BLaER1 (cell line): ENCODE measurements around the gene DVL3.
"Not testable (repeated sequence)": the region's sequence is repeated elsewhere in the genome, so short reads cannot be mapped to it uniquely, and the experiment has no call there.

Experiments used
- H3K27ac ChIP-seq: shearing (Covaris generic); formaldehyde crosslinking; 2 replicates; pipeline ENCODE4 v1.8.1; 2022
- H3K27me3 ChIP-seq: shearing (Covaris generic); formaldehyde crosslinking; 2 replicates; pipeline ENCODE4 v1.8.1; 2022
- H3K36me3 ChIP-seq: shearing (Covaris generic); formaldehyde crosslinking; 2 replicates; pipeline ENCODE4 v1.8.1; 2022
- H3K4me1 ChIP-seq: shearing (Covaris generic); formaldehyde crosslinking; 2 replicates; pipeline ENCODE4 v1.8.1; 2022
- H3K4me2 ChIP-seq: shearing (Covaris generic); formaldehyde crosslinking; 2 replicates; pipeline ENCODE4 v1.8.1; 2022
- H3K4me3 ChIP-seq: shearing (Covaris generic); formaldehyde crosslinking; 2 replicates; pipeline ENCODE4 v1.8.1; 2022
- H3K9ac ChIP-seq: shearing (Covaris generic); formaldehyde crosslinking; 2 replicates; pipeline ENCODE4 v1.8.1; 2022
- H3K9me3 ChIP-seq: shearing (Covaris generic); formaldehyde crosslinking; 2 replicates; pipeline ENCODE4 v1.8.1; 2022
- H4K20me1 ChIP-seq: shearing (Covaris generic); formaldehyde crosslinking; 2 replicates; pipeline ENCODE4 v1.8.1; 2022
- Cebpa-rat ChIP-seq: shearing (Covaris generic); IDR thresholded peaks from 2 replicates; pipeline ENCODE4 v1.8.1; 2022

The DVL3 gene

GRCh38 chr3:184155644-184156521, 706 bp downstream of the DVL3 start:
- Histone ChIP-seq H3K4me1 (peaks cover 46% of the 10 kb centered on the region), H3K4me3 (peak overlapping the region; percentile 94), H3K36me3 (peaks cover 6% of the 10 kb centered on the region), H3K27me3 (no peaks in the 10 kb centered on the region), H3K27ac (peak overlapping the region; percentile 80), H3K9me3 (no peaks in the 10 kb centered on the region), H4K20me1 (peaks cover 52% of the 10 kb centered on the region), H3K9ac (peak overlapping the region; percentile 90), H3K4me2 (peak overlapping the region; percentile 99)
- no peak for TF ChIP-seq Cebpa-rat

GRCh38 chr3:184156522-184156955, 1.4 kb downstream of the DVL3 start:
- H3K27ac ChIP-seq: peak overlapping the region; percentile 80
- H3K4me3 ChIP-seq: peak overlapping the region; percentile 94

GRCh38 chr3:184157206-184157605, 2.0 kb downstream of the DVL3 start:
- Histone ChIP-seq H3K9me3 (no peaks in the 10 kb centered on the region), H3K4me1 (peaks cover 46% of the 10 kb centered on the region), H3K27ac (peak overlapping the region; percentile 80), H3K36me3 (peaks cover 20% of the 10 kb centered on the region), H3K4me2 (peak overlapping the region; percentile 99), H3K4me3 (peak overlapping the region; percentile 94), H3K9ac (peak overlapping the region; percentile 90), H4K20me1 (peaks cover 66% of the 10 kb centered on the region), H3K27me3 (no peaks in the 10 kb centered on the region)
- TF ChIP-seq Cebpa-rat: no peak

More at GRCh38 chr3:184156522-184156955, 1.4 kb downstream of the DVL3 start:
- Histone ChIP-seq H3K4me2 (peak overlapping the region; percentile 99), H3K9me3 (no peaks in the 10 kb centered on the region), H3K9ac (peak overlapping the region; percentile 90), H3K27me3 (no peaks in the 10 kb centered on the region), H4K20me1 (peaks cover 59% of the 10 kb centered on the region), H3K36me3 (peaks cover 13% of the 10 kb centered on the region), H3K4me1 (peaks cover 46% of the 10 kb centered on the region)
- no peak for TF ChIP-seq Cebpa-rat

GRCh38 chr3:184158404-184158803, 3.2 kb downstream of the DVL3 start:
- H3K4me3 ChIP-seq: no peak overlapping the region
- no peak overlapping the region for H3K27ac ChIP-seq
- H3K4me1 ChIP-seq: peaks cover 44% of the 10 kb centered on the region
- peaks cover 31% of the 10 kb centered on the region for H3K36me3 ChIP-seq
- H3K4me2 ChIP-seq: peak overlapping the region; percentile 99
- no peaks in the 10 kb centered on the region for H3K9me3 ChIP-seq
- TF ChIP-seq Cebpa-rat: no peak
- H3K9ac ChIP-seq: peak overlapping the region; percentile 90
- H4K20me1 ChIP-seq: peaks cover 78% of the 10 kb centered on the region
- no peaks in the 10 kb centered on the region for H3K27me3 ChIP-seq

GRCh38 chr3:184160456-184160855, 5.3 kb downstream of the DVL3 start:
- H3K36me3 ChIP-seq: peaks cover 52% of the 10 kb centered on the region
- H3K9ac ChIP-seq: peak overlapping the region; percentile 9; the same call in 1 of the 2 replicates
- no peaks in the 10 kb centered on the region for H3K9me3 ChIP-seq
- TF ChIP-seq Cebpa-rat: no peak
- H4K20me1 ChIP-seq: peaks cover 97% of the 10 kb centered on the region
- H3K27me3 ChIP-seq: no peaks in the 10 kb centered on the region
- H3K4me2 ChIP-seq: no peak overlapping the region
- no peak overlapping the region for H3K27ac ChIP-seq
- H3K4me1 ChIP-seq: peaks cover 41% of the 10 kb centered on the region
- H3K4me3 ChIP-seq: no peak overlapping the region

- Histone ChIP-seq H4K20me1 (peaks cover 86% of the 10 kb centered on the region), H3K4me1 (peaks cover 28% of the 10 kb centered on the region), H3K36me3 (peaks cover 74% of the 10 kb centered on the region)
- not testable (repeated sequence) for H3K9ac ChIP-seq, H3K27ac ChIP-seq, H3K4me2 ChIP-seq, H3K4me3 ChIP-seq, H3K9me3 ChIP-seq, H3K27me3 ChIP-seq
These were observed 7.4 kb downstream of the DVL3 start for GRCh38 chr3:184162571-184163070.

- H3K4me2 ChIP-seq: no peak overlapping the region
- H3K27ac ChIP-seq: no peak overlapping the region
- H4K20me1 ChIP-seq: peaks cover 64% of the 10 kb centered on the region
- H3K4me3 ChIP-seq: no peak overlapping the region
- H3K9me3 ChIP-seq: no peaks in the 10 kb centered on the region
- no peak for TF ChIP-seq Cebpa-rat
- H3K9ac ChIP-seq: no peak overlapping the region
- peaks cover 7% of the 10 kb centered on the region for H3K4me1 ChIP-seq
- H3K36me3 ChIP-seq: peaks cover 95% of the 10 kb centered on the region
- H3K27me3 ChIP-seq: no peaks in the 10 kb centered on the region
These were observed 9.6 kb downstream of the DVL3 start for GRCh38 chr3:184164648-184165330.

GRCh38 chr3:184165543-184165942, 10.4 kb downstream of the DVL3 start:
- peaks cover 7% of the 10 kb centered on the region for H3K4me1 ChIP-seq
- H3K4me2 ChIP-seq: no peak overlapping the region
- H3K27ac ChIP-seq: no peak overlapping the region
- peaks cover 100% of the 10 kb centered on the region for H3K36me3 ChIP-seq
- no peaks in the 10 kb centered on the region for H3K9me3 ChIP-seq
- H4K20me1 ChIP-seq: peaks cover 57% of the 10 kb centered on the region
- no peak overlapping the region for H3K9ac ChIP-seq
- TF ChIP-seq Cebpa-rat: no peak
- no peak overlapping the region for H3K4me3 ChIP-seq
- H3K27me3 ChIP-seq: no peaks in the 10 kb centered on the region

- Histone ChIP-seq H3K4me1 (peaks cover 7% of the 10 kb centered on the region), H3K27me3 (no peaks in the 10 kb centered on the region), H3K9me3 (no peaks in the 10 kb centered on the region), H3K4me2 (no peak overlapping the region), H3K36me3 (peaks cover 100% of the 10 kb centered on the region), H4K20me1 (peaks cover 45% of the 10 kb centered on the region), H3K27ac (no peak overlapping the region), H3K9ac (no peak overlapping the region), H3K4me3 (no peak overlapping the region)
- TF ChIP-seq Cebpa-rat: no peak
These were observed 11.5 kb downstream of the DVL3 start for GRCh38 chr3:184166671-184167070.

- H3K9ac ChIP-seq: no peak overlapping the region
- peaks cover 7% of the 10 kb centered on the region for H3K4me1 ChIP-seq
- no peaks in the 10 kb centered on the region for H3K27me3 ChIP-seq
- H3K27ac ChIP-seq: no peak overlapping the region
- no peaks in the 10 kb centered on the region for H3K9me3 ChIP-seq
- H4K20me1 ChIP-seq: peaks cover 34% of the 10 kb centered on the region
- TF ChIP-seq Cebpa-rat: no peak
- H3K4me2 ChIP-seq: no peak overlapping the region
- H3K4me3 ChIP-seq: no peak overlapping the region
- H3K36me3 ChIP-seq: peaks cover 100% of the 10 kb centered on the region
These were observed 12.6 kb downstream of the DVL3 start for GRCh38 chr3:184167786-184168185.
